Measurements from ENCODE around the gene MAGI2. TPM values are rescaled to one million over a fixed set of nuclear protein-coding genes. Genes with fewer than 3 reads are reported as not detected.
"Not testable (repeated sequence)": the region's sequence is repeated elsewhere in the genome, so short reads cannot be mapped to it uniquely, and the experiment has no call there.

The MAGI2 gene
- total and polyA plus RNA-seq, 2 of the 13 experiments (the other 11 are each of a cell fraction or from before 2014, with no cell fraction given), result 1.5 to 3.8 TPM

GRCh38 chr7:78577174-78577952, 876.1 kb downstream of the MAGI2 start:
- in situ Hi-C loops (cut with HindIII; ENCODE audit: extremely low pct_ligation_motif_present, low pct_unique_long_range_greater_than_20kb); H3K4me2 ChIP-seq (ENCODE audit: low read depth, low read length); H2AFZ ChIP-seq (ENCODE audit: low read length); intact Hi-C loops (cut with micrococcal nuclease; ENCODE audit: unreplicated experiment); CTCF ChIA-PET (ENCODE audit: low intra/inter-chr PET ratio, low total read pairs); H3K9me3 ChIP-seq (ENCODE audit: low read length); H3K4me1 ChIP-seq (ENCODE audit: insufficient read depth, low read length); H3K36me3 ChIP-seq (replicated peaks in 1 of 2; ENCODE audit: control insufficient read depth in 1 of 2, insufficient read depth in 2 of 2, low read length in 2 of 2); H3K4me3 ChIP-seq (replicated peaks in 1 of 3; ENCODE audit: insufficient read depth in 1 of 3, low read depth in 2 of 3, low read length in 3 of 3); H3K79me2 ChIP-seq (ENCODE audit: insufficient read depth, low read length); ATAC-seq; H3K27ac ChIP-seq (ENCODE audit: extremely low read length, insufficient read depth, low read length); FAIRE-seq; H4K20me1 ChIP-seq (ENCODE audit: insufficient read depth, low read length); POLR2A ChIA-PET; H3K9ac ChIP-seq (ENCODE audit: insufficient read depth, low read depth, low read length); BruUV-seq (replicated peaks); DNase-seq (ENCODE audit: low spot score); H3K27me3 ChIP-seq (ENCODE audit: control insufficient read depth in 1 of 2, insufficient read depth in 2 of 2, low read length in 2 of 2): not testable (repeated sequence)
- TF ChIP-seq MAFK (conservative IDR thresholded peaks at IDR 0.05 in 1 of 2, IDR thresholded peaks at IDR 0.05 in 1 of 2; ENCODE audit: low read length in 2 of 2) (peak; percentile 29 to 68; a peak in 2 of 4 replicates), MAFF (IDR thresholded peaks at IDR 0.05; ENCODE audit: low read depth, low read length) (peak; percentile 42; the same call in 1 of the 2 replicates)
- 63% methylated on average over 7 of the region's 7 CpGs for WGBS (ENCODE audit: low lambda C conversion rate)

- H2AFZ ChIP-seq (ENCODE audit: low read length), result no peak overlapping the region
- POLR2A ChIA-PET, result no interaction called here
- in situ Hi-C loops (cut with HindIII; ENCODE audit: extremely low pct_ligation_motif_present, low pct_unique_long_range_greater_than_20kb), result no loop called here
- TF ChIP-seq NONO (IDR thresholded peaks at IDR 0.05), result no peak
- no peak for TF ChIP-seq NONO (CRISPR knock-in tag; conservative IDR thresholded peaks at IDR 0.05)
- TF ChIP-seq ATF5 (CRISPR knock-in tag; IDR thresholded peaks at IDR 0.05; ENCODE audit: low read depth), result no peak
- no peak for TF ChIP-seq RXRB (CRISPR knock-in tag; IDR thresholded peaks at IDR 0.05; ENCODE audit: borderline replicate concordance)
- no peak for TF ChIP-seq ZNF331 (CRISPR knock-in tag; IDR thresholded peaks at IDR 0.05)
- TF ChIP-seq ATRX (CRISPR knock-in tag; IDR thresholded peaks at IDR 0.05; ENCODE audit: borderline replicate concordance), result no peak
- no peak for TF ChIP-seq NRL (CRISPR knock-in tag; IDR thresholded peaks at IDR 0.05; ENCODE audit: borderline replicate concordance)
- TF ChIP-seq ZNF605 (CRISPR knock-in tag; IDR thresholded peaks at IDR 0.05), result no peak
- no peak for TF ChIP-seq CTCF (CRISPR knock-in tag; IDR thresholded peaks at IDR 0.05)
- TF ChIP-seq HDAC1 (CRISPR knock-in tag; IDR thresholded peaks at IDR 0.05), result no peak
- TF ChIP-seq HMGA1 (CRISPR knock-in tag; conservative IDR thresholded peaks at IDR 0.05), result no peak
- no peak for TF ChIP-seq KLF12 (CRISPR knock-in tag; IDR thresholded peaks at IDR 0.05; ENCODE audit: borderline replicate concordance)
- no peak for TF ChIP-seq GATA4 (IDR thresholded peaks at IDR 0.05; ENCODE audit: borderline replicate concordance, low read depth)
- no peak for TF ChIP-seq ZNF839 (CRISPR knock-in tag; IDR thresholded peaks at IDR 0.05; ENCODE audit: borderline replicate concordance)
- TF ChIP-seq ZFP90 (CRISPR knock-in tag; IDR thresholded peaks at IDR 0.05; ENCODE audit: borderline replicate concordance), result no peak
Observed at GRCh38 chr7:78576236-78576635, 877.2 kb downstream of the MAGI2 start.

More at GRCh38 chr7:78576236-78576635, 877.2 kb downstream of the MAGI2 start:
- DNase-seq (ENCODE audit: low spot score), result no peak
- Histone ChIP-seq H3K27me3 (ENCODE audit: control insufficient read depth in 1 of 2, insufficient read depth in 2 of 2, low read length in 2 of 2) (no peaks in the 10 kb centered on the region), H3K9me3 (ENCODE audit: low read length) (no peaks in the 10 kb centered on the region), H3K27ac (ENCODE audit: extremely low read length, insufficient read depth, low read length) (no peak overlapping the region), H3K4me3 (replicated peaks in 1 of 3; ENCODE audit: insufficient read depth in 1 of 3, low read depth in 2 of 3, low read length in 3 of 3) (no peak overlapping the region), H3K36me3 (replicated peaks in 1 of 2; ENCODE audit: control insufficient read depth in 1 of 2, insufficient read depth in 2 of 2, low read length in 2 of 2) (no peaks in the 10 kb centered on the region), H3K9ac (ENCODE audit: insufficient read depth, low read depth, low read length) (no peak overlapping the region), H3K4me1 (ENCODE audit: insufficient read depth, low read length) (no peaks in the 10 kb centered on the region), H3K4me2 (ENCODE audit: low read depth, low read length) (no peak overlapping the region), H3K79me2 (ENCODE audit: insufficient read depth, low read length) (no peaks in the 10 kb centered on the region), H4K20me1 (ENCODE audit: insufficient read depth, low read length) (no peaks in the 10 kb centered on the region; the same call in 1 of the 2 replicates)
- BruUV-seq (replicated peaks), result no TSS peak
- CTCF ChIA-PET (ENCODE audit: low intra/inter-chr PET ratio, low total read pairs), result no interaction called here
- ATAC-seq, result peak; percentile 35; the same call in 1 of the 3 replicates
- intact Hi-C loops (cut with micrococcal nuclease; ENCODE audit: unreplicated experiment), result no loop called here
- FAIRE-seq, result no peak
